PC-3 (cell line): Measurements from ENCODE around the gene ZFTA. TPM values are rescaled to one million over a fixed set of nuclear protein-coding genes. Genes with fewer than 3 reads are reported as not detected.

Source experiments
- ATAC-seq: fragments of 200-7000 bp; cut with Tn5 transposase; 2 replicates; pipeline ENCODE4 v1.9.1; 2020; ENCODE audit warnings: mild to moderate bottlenecking, moderate library complexity
- BruUV-seq: library from RNA; stranded (reverse); fragments of 400-500 nt; replicated peaks from 2 replicates; lab custom pipeline; 2021; lab: Mats Ljungman, UMichigan
- CTCF ChIA-PET: fragments of 300-600 bp; sonication (Branson Sonifier 250); formaldehyde crosslinking; loops from one replicate; lab custom pipeline; 2022; ENCODE audit warnings: antibody characterized with exemption; lab: Charles Lee
- POLR2A ChIA-PET: fragments of 300-600 bp; sonication (Branson Sonifier 250); formaldehyde crosslinking; loops from one replicate; lab custom pipeline; 2022; ENCODE audit warnings: antibody characterized with exemption; ENCODE audit not compliant: unreplicated experiment; lab: Charles Lee
- DNase-seq: peaks from one replicate; pipeline ENCODE4 v3.0.0-alpha.2; 2015
- H2AFZ ChIP-seq: fragments of 300-600 bp; sonication (generic); 2 replicates; pipeline ENCODE4 v1.6.0; 2016; ENCODE audit warnings: antibody characterized with exemption, low read length
- H3F3A ChIP-seq: fragments of 300-600 bp; sonication (generic); one replicate; pipeline ENCODE4 v1.6.0; 2017; ENCODE audit warnings: antibody characterized with exemption, low read length, control low read depth, mild to moderate bottlenecking; ENCODE audit not compliant: unreplicated experiment
- H3K27ac ChIP-seq: fragments of 300-600 bp; sonication (generic); 2 replicates; pipeline ENCODE4 v1.5.1; 2016; ENCODE audit warnings: mild to moderate bottlenecking, low read length
- H3K27me3 ChIP-seq: fragments of 300-600 bp; sonication (generic); 2 replicates; pipeline ENCODE4 v1.6.1; 2016; ENCODE audit warnings: low read length, mixed read lengths
- H3K36me3 ChIP-seq: fragments of 300-600 bp; sonication (generic); 2 replicates; pipeline ENCODE4 v1.6.1; 2016; ENCODE audit warnings: low read depth, mixed run types, low read length, mixed read lengths
- H3K4me1 ChIP-seq: fragments of 300-600 bp; sonication (generic); 2 replicates; pipeline ENCODE4 v1.5.1; 2016; ENCODE audit warnings: low read length; ENCODE audit not compliant: insufficient read depth
- H3K4me2 ChIP-seq: fragments of 300-600 bp; sonication (generic); 2 replicates; pipeline ENCODE4 v1.6.0; 2016; ENCODE audit warnings: low read length
- H3K4me3 ChIP-seq: fragments of 300-600 bp; sonication (generic); 2 replicates; pipeline ENCODE4 v1.5.1; 2016; ENCODE audit warnings: mild to moderate bottlenecking, low read length, mixed read lengths
- H3K79me2 ChIP-seq: fragments of 300-600 bp; sonication (generic); 2 replicates; pipeline ENCODE4 v1.6.1; 2017; ENCODE audit warnings: low read length, mixed read lengths
- H3K9ac ChIP-seq: fragments of 300-600 bp; sonication (generic); 2 replicates; pipeline ENCODE4 v1.6.0; 2016; ENCODE audit warnings: mild to moderate bottlenecking, low read length
- H3K9me2 ChIP-seq: fragments of 300-600 bp; sonication (generic); replicated peaks from 2 replicates; pipeline ENCODE4 v1.6.1; 2016; ENCODE audit warnings: mixed run types, low read length, mixed read lengths
- H3K9me3 ChIP-seq: fragments of 300-600 bp; sonication (generic); 2 replicates; pipeline ENCODE4 v1.6.1; 2016; ENCODE audit warnings: low read length, mixed read lengths
- H4K20me1 ChIP-seq: fragments of 300-600 bp; sonication (generic); 2 replicates; pipeline ENCODE4 v1.6.1; 2016; ENCODE audit warnings: low read length, mixed read lengths
- EZH2 ChIP-seq: fragments of 300-600 bp; sonication (generic); IDR thresholded peaks from one replicate; pipeline ENCODE4 v1.6.1; 2017; ENCODE audit warnings: antibody characterized with exemption, mild to moderate bottlenecking, low read length; ENCODE audit not compliant: unreplicated experiment
- EZH2phosphoT487 ChIP-seq: fragments of 300-600 bp; sonication (generic); IDR thresholded peaks from 2 replicates; pipeline ENCODE4 v1.6.1; 2018; ENCODE audit warnings: mild to moderate bottlenecking, antibody characterized with exemption, low read length, borderline replicate concordance
- intact Hi-C: fragments of 100-400 bp; cut with micrococcal nuclease; formaldehyde crosslinking; loops from 2 replicates; pipeline ENCODE4 v1.9.0; 2023
- total RNA-seq: library from RNA; depleted of rRNA; stranded (reverse); fragments of >200 nt; gene quantifications from 2 replicates; pipeline ENCODE4 v1.2.3, GENCODE V29; 2014
- TF ChIP-seq, protein P1 (sequence below): fragments of 300-600 bp; sonication (generic); conservative IDR thresholded peaks from 2 replicates; pipeline ENCODE4 v1.5.1; 2017; ENCODE audit warnings: antibody characterized with exemption, low read depth, mild to moderate bottlenecking, low read length

Gene ZFTA
- total RNA-seq, 1 experiment from 2014 or later = 15.1 TPM

DNA sequence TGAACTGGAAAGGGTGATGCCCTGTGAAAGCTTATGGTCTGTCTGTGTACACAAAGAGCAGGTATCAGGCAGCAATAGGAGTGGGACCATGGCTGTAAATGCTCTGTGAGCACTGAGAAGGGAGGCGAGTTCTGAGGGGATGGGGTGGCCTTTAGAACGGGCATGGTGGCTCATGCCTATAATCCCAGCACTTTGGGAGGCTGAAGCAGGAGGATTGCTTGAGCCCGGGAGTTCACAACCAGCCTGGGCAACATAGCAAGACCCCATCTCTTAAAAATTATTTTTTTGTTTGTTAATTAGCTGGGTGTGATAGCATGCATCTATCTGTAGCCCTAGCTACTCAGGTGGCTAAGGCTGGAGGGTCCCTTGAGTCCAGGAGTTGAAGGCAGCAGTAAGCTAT, 48.2 kb upstream of the ZFTA start:
- TF ChIP-seq EZH2phosphoT487 (no peak), EZH2 (no peak)
- TF ChIP-seq, protein P1, sequence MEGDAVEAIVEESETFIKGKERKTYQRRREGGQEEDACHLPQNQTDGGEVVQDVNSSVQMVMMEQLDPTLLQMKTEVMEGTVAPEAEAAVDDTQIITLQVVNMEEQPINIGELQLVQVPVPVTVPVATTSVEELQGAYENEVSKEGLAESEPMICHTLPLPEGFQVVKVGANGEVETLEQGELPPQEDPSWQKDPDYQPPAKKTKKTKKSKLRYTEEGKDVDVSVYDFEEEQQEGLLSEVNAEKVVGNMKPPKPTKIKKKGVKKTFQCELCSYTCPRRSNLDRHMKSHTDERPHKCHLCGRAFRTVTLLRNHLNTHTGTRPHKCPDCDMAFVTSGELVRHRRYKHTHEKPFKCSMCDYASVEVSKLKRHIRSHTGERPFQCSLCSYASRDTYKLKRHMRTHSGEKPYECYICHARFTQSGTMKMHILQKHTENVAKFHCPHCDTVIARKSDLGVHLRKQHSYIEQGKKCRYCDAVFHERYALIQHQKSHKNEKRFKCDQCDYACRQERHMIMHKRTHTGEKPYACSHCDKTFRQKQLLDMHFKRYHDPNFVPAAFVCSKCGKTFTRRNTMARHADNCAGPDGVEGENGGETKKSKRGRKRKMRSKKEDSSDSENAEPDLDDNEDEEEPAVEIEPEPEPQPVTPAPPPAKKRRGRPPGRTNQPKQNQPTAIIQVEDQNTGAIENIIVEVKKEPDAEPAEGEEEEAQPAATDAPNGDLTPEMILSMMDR = no peak
- no TSS peak for BruUV-seq
- ChIA-PET CTCF (no interaction called here), POLR2A (no interaction called here)
- Histone ChIP-seq H3K79me2 (peaks cover 46% of the 10 kb centered on the region), H3K4me3 (no peak overlapping the region), H3F3A (no peaks in the 10 kb centered on the region), H3K9ac (no peak overlapping the region), H2AFZ (no peak overlapping the region), H3K4me1 (peaks cover 17% of the 10 kb centered on the region), H3K27me3 (no peaks in the 10 kb centered on the region), H3K9me3 (no peaks in the 10 kb centered on the region), H4K20me1 (peaks cover 36% of the 10 kb centered on the region), H3K9me2 (no peaks in the 10 kb centered on the region), H3K36me3 (peaks cover 36% of the 10 kb centered on the region), H3K27ac (no peak overlapping the region), H3K4me2 (no peak overlapping the region)
- intact Hi-C loops = no loop called here
- ATAC-seq = no peak
- DNase-seq = no peak

DNA sequence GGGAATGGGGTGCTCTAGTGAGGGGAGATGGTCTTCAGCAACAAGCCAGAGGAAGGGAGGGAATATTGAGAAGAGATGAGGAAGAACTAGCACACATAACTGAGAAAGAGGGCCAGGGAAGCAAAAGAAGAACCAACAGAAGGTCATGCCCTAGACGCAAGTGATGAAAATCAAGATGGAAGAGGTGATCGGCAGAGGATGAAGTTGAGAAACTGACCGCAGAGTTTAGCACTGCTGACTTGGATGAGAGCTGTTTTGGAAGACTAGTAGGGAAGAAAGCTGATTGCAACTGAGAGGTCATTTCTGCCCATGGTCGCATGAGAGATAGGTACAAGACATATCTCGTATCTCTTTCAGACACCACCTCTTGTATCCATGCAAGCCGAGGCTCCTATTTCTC, 47.6 kb upstream of the ZFTA start:
- H3K4me1 ChIP-seq = peaks cover 17% of the 10 kb centered on the region
- H3K9ac ChIP-seq = no peak overlapping the region
- H3K79me2 ChIP-seq = peaks cover 46% of the 10 kb centered on the region
- TF ChIP-seq EZH2phosphoT487 (no peak), EZH2 (no peak)
- TF ChIP-seq, protein P1 = no peak
- peaks cover 36% of the 10 kb centered on the region for H4K20me1 ChIP-seq
- no peak for DNase-seq
- H3K27me3 ChIP-seq = no peaks in the 10 kb centered on the region
- no peak for ATAC-seq
- POLR2A ChIA-PET = no interaction called here
- H3K4me3 ChIP-seq = no peak overlapping the region
- H2AFZ ChIP-seq = no peak overlapping the region
- no peaks in the 10 kb centered on the region for H3K9me3 ChIP-seq
- intact Hi-C loops = no loop called here
- peaks cover 31% of the 10 kb centered on the region for H3K36me3 ChIP-seq
- peak overlapping the region; percentile 22; the same call in 1 of the 2 replicates for H3K4me2 ChIP-seq
- no peak overlapping the region for H3K27ac ChIP-seq
- no TSS peak for BruUV-seq
- H3F3A ChIP-seq = no peaks in the 10 kb centered on the region
- no peaks in the 10 kb centered on the region for H3K9me2 ChIP-seq
- CTCF ChIA-PET = no interaction called here

DNA sequence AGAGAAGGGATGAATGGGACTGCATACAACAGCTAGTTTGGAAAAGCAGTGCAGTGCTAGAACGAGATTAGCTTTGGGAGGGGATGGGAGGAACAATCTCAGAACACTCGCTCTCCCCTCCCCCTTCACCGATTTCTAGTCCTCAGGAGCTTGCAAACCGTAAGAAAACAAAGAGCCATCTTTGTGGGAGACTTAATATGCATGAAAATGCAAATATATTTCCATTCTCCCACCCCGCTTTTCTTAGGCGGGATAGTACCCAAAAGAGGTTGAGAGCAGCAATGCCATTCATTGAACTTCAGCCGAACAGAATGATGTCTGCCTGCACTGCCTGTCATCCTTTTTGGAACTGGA, 45.8 kb upstream of the ZFTA start:
- H3K27me3 ChIP-seq = no peaks in the 10 kb centered on the region
- no peaks in the 10 kb centered on the region for H3F3A ChIP-seq
- H3K9ac ChIP-seq = peak overlapping the region; percentile 83
- TF ChIP-seq, protein P1 = no peak
- no peak for TF ChIP-seq EZH2
- TF ChIP-seq EZH2phosphoT487 = no peak
- H3K4me1 ChIP-seq = peaks cover 17% of the 10 kb centered on the region
- TSS peak; percentile 49 for BruUV-seq
- peaks cover 36% of the 10 kb centered on the region for H4K20me1 ChIP-seq
- no peaks in the 10 kb centered on the region for H3K9me3 ChIP-seq
- peak overlapping the region; percentile 96 for H3K4me3 ChIP-seq
- ATAC-seq (peak; percentile 10), DNase-seq (peak; percentile 16)
- POLR2A ChIA-PET = no interaction called here
- peaks cover 19% of the 10 kb centered on the region for H3K36me3 ChIP-seq
- no peak overlapping the region for H3K27ac ChIP-seq
- peak overlapping the region; percentile 82 for H3K4me2 ChIP-seq
- intact Hi-C loops = loop anchor here (1.0 kb wide), 1 partner anchor 46 kb away; the partner anchor contains the start of gene ZFTA
- peaks cover 46% of the 10 kb centered on the region for H3K79me2 ChIP-seq
- CTCF ChIA-PET = no interaction called here
- H3K9me2 ChIP-seq = no peaks in the 10 kb centered on the region
- H2AFZ ChIP-seq = peak overlapping the region; percentile 97
